Omental fat pad (tissue), 4 donors: ENCODE results near the gene HPS5. TPM values are rescaled to one million over a fixed set of nuclear protein-coding genes. Genes with fewer than 3 reads are reported as not detected.

ENCODE experiments used
- ATAC-seq: fragments of 150-250 bp; one replicate; pipeline ENCODE4 v1.9.1; 2016; ENCODE audit warnings: mild to moderate bottlenecking, moderate library complexity; ENCODE audit not compliant: low FRiP score
- DNase-seq: peaks from one replicate; pipeline ENCODE4 v3.0.0-alpha.2; 2019; ENCODE audit warnings: low spot score
- total RNA-seq, 4 donors: library from RNA; depleted of rRNA; stranded (reverse); fragments of >200 nt; gene quantifications; one replicate each; pipeline ENCODE4 v1.1.0, GENCODE V29; 2016
- TF ChIP-seq, protein P1 (sequence below), 3 donors: fragments of 450-650 bp; IDR thresholded peaks; one replicate each; pipeline ENCODE4 v1.5.1; 2016 to 2017; ENCODE audit warnings: antibody characterized with exemption in 3 of 3, mild to moderate bottlenecking in 3 of 3, moderate library complexity in 2 of 3

Gene HPS5
- total RNA-seq, 4 donors from 2014 or later, result 23.0 to 66.0 (median 24.1) TPM

DNA sequence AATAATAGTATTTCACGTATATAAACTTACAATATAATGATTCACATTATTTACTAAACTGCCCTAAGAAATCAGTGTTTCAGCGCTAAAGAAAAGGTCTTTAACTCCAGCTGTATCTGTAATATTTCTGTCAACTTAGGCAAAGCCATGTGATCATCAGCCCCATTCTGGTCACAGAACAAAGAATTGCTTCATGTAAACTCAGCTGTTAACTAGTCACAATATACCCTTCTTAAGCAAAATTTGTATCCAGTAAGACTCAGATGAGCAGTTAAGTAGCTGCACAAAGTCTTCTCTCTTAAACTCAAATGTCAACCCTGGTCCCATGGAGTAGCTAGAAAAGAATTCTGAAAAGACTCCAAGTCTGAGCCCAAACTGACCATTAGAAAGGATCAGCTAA, 26.6 kb downstream of the HPS5 start:
- ATAC-seq, result no peak
- DNase-seq, result no peak
- TF ChIP-seq, protein P1, sequence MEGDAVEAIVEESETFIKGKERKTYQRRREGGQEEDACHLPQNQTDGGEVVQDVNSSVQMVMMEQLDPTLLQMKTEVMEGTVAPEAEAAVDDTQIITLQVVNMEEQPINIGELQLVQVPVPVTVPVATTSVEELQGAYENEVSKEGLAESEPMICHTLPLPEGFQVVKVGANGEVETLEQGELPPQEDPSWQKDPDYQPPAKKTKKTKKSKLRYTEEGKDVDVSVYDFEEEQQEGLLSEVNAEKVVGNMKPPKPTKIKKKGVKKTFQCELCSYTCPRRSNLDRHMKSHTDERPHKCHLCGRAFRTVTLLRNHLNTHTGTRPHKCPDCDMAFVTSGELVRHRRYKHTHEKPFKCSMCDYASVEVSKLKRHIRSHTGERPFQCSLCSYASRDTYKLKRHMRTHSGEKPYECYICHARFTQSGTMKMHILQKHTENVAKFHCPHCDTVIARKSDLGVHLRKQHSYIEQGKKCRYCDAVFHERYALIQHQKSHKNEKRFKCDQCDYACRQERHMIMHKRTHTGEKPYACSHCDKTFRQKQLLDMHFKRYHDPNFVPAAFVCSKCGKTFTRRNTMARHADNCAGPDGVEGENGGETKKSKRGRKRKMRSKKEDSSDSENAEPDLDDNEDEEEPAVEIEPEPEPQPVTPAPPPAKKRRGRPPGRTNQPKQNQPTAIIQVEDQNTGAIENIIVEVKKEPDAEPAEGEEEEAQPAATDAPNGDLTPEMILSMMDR (IDR thresholded peaks at IDR 0.05), result no peak

DNA sequence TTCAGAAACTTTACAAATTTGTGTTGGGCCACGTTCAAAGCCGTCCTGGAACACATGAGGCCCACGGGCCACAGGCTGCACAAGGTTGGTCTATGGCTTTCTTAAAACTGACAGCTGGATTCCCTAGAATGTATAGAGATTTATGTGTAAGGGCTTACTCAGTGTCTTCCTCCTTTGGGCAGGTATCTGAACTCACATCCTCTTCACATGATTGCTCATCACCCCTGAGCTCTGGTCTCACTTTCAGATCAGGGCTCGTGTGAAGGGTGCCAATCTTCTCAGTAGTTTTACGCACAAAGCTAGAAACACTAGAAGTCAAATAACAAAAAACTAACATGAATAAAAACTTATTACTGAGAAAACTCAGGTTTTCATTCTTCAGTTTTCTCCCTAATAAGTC, 27.1 kb downstream of the HPS5 start:
- ATAC-seq (no peak), DNase-seq (no peak)
- TF ChIP-seq, protein P1 (IDR thresholded peaks at IDR 0.05), result no peak

DNA sequence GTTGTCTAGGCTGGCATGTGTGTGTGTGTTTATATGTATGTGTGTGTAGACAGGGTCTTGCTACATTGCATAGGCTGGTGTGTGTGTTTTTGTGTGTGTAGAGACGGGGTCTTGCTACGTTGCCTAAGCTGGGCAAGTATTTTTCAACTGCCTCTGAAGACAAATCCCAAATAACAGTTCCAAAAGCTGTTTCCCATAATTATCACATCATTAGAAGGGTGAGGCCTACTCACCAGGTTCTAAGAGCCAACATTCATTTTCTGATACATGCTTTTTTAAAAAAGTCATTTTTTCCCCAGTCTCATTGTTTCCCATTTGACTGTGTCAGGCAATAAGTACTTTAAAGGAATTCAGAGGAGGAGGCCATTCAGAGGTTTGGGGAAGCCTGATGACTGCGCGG, 33.0 kb downstream of the HPS5 start:
- DNase-seq, result no peak
- TF ChIP-seq, protein P1 (IDR thresholded peaks at IDR 0.05), result no peak
- no peak for ATAC-seq

DNA sequence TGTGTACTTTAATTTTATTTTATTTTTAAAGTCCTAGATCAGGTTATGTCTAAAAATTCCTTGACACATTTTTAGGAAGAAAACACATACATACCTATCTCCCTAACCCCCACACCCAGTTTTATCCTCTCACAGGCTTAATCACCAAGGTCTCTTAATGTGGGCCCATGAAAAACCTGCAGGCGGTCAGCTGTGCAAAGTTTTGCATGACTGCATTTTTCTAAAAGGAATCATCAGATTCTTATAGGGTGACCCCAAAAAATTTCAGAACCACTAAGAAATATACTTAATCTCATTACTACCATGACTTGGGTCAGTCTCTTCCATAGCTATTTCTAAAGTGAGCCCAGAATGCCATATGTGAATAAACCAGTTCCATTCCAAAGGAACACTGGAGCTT, 36.1 kb downstream of the HPS5 start:
- DNase-seq (no peak), ATAC-seq (no peak)
- TF ChIP-seq, protein P1 (IDR thresholded peaks at IDR 0.05), result no peak

DNA sequence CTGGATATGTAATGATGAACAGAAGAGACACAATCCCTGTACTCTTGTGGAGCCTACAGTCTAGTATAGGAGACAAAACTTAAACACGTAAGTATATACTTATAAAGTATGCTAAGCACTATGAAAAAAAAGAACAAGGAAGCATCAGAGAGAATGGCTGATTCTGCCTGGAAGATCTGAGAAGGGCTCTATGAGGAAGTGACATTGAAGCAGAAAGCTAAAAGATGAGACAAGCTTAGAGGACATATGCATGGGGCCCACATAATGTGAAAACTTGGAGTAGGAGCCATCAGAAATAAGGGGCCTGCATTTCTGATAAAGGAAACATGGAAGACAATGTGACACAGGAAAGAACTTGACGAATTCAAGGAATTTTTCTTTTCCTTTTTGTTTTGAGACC, 39.3 kb downstream of the HPS5 start:
- no peak for DNase-seq
- no peak for ATAC-seq
- TF ChIP-seq, protein P1 (IDR thresholded peaks at IDR 0.05), result no peak

DNA sequence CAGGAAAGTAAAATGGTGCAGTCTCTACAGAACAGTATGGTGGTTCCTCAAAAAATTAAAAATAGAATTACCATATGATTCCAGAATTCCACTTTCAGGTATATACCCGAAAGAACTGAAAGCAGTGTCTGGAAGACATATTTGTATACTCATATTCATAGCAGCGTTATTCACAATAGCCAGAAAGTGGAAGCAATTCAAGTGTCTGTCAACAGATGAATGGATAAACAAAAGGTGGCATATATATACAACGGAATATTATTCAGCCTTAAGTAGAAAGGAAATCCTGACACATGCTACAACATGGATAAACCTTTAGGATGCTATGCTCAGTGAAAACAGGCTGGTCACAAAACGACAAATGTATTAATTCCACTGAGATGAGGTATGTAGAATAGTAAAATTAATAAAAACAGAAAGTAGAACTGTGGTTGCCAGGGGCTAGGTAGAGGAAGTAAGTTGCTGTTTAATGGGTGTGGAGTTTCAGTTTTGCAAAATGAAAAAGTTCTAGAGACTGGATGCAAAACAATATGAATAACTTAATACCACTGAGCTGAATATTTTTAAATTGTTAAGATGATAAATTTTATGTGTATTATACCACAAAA, 41.4 kb downstream of the HPS5 start:
- ATAC-seq, result no peak
- DNase-seq, result no peak
- TF ChIP-seq, protein P1 (IDR thresholded peaks at IDR 0.05), result no peak

DNA sequence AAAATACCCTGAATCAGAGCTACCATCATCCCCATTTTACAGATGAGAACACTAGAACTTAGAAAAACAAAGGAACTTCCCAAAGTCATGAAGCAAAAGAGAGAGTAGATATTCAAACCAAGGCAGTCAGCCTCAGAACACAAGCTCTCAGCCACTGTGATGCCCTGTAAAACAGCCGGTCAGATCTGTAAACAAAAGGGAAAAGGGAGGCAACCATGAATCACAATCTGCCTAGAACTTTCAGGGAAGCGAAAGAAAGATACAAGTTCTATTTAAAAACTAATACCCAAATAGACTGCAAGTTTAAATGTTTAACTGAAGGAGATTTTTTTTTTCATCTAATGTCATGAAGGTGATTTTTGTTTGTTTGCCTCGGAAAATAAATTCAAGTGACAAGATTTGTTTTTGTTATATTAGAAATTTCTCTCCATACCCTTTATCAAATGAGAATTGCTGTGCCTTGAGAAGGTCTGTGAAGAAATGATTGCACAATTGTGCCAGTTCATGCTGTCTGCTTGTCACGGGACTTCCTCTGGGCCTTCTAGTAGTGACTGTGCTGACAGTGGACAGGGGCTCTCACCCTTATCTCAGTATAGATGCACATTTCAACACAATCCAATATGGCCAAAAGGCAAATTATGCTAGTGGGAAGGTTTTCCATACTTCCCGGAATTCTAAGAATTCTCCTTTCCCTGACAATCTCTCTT, 44.2 kb downstream of the HPS5 start:
- DNase-seq, result no peak
- TF ChIP-seq, protein P1 (IDR thresholded peaks at IDR 0.05), result no peak
- no peak for ATAC-seq
